Upper lobe of right lung (tissue), 1 donor: Measurements from ENCODE around the gene GALNT14. TPM values are rescaled to one million over a fixed set of nuclear protein-coding genes. Genes with fewer than 3 reads are reported as not detected.
"Not testable (repeated sequence)": the region's sequence is repeated elsewhere in the genome, so short reads cannot be mapped to it uniquely, and the experiment has no call there.

Experiments
- ATAC-seq: fragments of 200-7000 bp; cut with Tn5 transposase; one replicate; pipeline ENCODE4 v1.9.1; 2020; ENCODE audit warnings: mild to moderate bottlenecking, moderate library complexity
- DNase-seq: peaks from one replicate; pipeline ENCODE4 v3.0.0-alpha.2; 2020
- H3K27ac ChIP-seq: fragments of 200-600 bp; one replicate; pipeline ENCODE4 v1.8.0; 2022
- H3K27me3 ChIP-seq: fragments of 200-600 bp; one replicate; pipeline ENCODE4 v1.8.0; 2022; ENCODE audit warnings: mild to moderate bottlenecking
- H3K36me3 ChIP-seq: fragments of 200-600 bp; one replicate; pipeline ENCODE4 v1.8.0; 2022
- H3K4me1 ChIP-seq: fragments of 200-600 bp; one replicate; pipeline ENCODE4 v1.8.0; 2022
- H3K4me3 ChIP-seq: fragments of 200-600 bp; one replicate; pipeline ENCODE4 v1.8.0; 2022; ENCODE audit warnings: mild to moderate bottlenecking
- H3K9me3 ChIP-seq: fragments of 200-600 bp; one replicate; pipeline ENCODE4 v1.8.0; 2022
- intact Hi-C: fragments of 100-400 bp; cut with DNase I; formaldehyde crosslinking; loops from one replicate; pipeline ENCODE4 v1.11.0; 2022
- long read RNA-seq: library from polyadenylated mRNA; unstranded; transcript quantifications from one replicate; pipeline ENCODE4 v2.0.0, GENCODE V29; 2021
- total RNA-seq: library from RNA; stranded (reverse); fragmentation: NEBNext Ultra II Directional; extraction: Animal tissue kit (Norgen Biotek cat#: 25700); gene quantifications from one replicate; pipeline ENCODE4 v1.2.1, GENCODE V29; 2021
- TF ChIP-seq, protein P1 (sequence below): fragments of 200-600 bp; IDR thresholded peaks from one replicate; pipeline ENCODE4 v1.8.0; 2022; ENCODE audit warnings: antibody characterized with exemption
- donor health status: DM: no; HTN: yes; CAD: no; lungs with severe emphysema.

GALNT14 gene, protein sequence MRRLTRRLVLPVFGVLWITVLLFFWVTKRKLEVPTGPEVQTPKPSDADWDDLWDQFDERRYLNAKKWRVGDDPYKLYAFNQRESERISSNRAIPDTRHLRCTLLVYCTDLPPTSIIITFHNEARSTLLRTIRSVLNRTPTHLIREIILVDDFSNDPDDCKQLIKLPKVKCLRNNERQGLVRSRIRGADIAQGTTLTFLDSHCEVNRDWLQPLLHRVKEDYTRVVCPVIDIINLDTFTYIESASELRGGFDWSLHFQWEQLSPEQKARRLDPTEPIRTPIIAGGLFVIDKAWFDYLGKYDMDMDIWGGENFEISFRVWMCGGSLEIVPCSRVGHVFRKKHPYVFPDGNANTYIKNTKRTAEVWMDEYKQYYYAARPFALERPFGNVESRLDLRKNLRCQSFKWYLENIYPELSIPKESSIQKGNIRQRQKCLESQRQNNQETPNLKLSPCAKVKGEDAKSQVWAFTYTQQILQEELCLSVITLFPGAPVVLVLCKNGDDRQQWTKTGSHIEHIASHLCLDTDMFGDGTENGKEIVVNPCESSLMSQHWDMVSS
- 0.81 TPM for total RNA-seq
- long read RNA-seq, partial matches to known transcripts: 0 of 1 reads
- long read RNA-seq, other reads (novel, unspliced or antisense): 1 of 1 reads

DNA sequence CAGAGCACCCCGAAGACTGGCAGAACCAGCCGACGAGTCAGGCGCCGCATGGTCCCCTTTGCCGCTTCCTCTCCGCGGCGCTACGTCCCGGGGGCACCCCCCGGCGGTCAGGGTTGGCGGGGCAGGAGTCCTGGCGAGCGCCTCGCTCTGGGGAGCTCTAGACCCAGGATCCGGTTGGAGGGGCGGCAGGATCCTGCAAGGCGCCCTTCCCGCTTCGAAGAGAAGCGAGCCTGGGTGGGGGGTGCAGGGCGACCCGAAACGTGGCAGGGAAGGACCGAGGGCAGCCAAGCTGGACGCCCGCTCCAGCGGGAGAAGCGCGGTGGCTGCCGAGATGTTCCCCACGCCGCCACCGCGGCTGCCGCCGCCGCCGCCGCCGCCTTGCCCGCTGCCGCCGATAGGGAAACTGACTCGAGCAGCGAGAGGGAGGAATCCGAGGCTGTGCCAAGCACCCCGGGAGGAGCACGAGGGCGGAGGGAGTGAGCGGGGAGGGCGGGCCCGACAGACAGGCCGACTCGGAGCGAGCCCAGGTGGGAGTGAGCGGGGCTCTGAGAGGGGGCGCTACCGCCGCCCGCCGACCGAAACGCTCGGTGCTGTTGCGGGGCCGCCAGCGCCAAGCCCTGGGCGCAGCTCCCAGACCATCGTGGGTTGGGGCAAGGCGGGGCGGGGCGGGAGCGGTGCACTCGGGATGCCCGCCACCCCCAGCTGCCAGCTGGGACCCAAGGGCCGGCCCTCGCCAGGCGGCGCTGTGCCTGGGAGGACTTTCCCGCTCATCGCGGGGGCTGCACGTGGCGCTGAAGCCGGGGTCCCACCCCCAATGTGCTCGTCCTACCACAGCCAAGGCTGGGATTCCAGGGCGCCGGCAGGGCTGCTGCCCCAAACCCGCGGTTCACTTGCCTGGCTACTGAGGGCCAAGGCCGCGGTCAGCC is at the start of gene GALNT14:
Gene GALNT14 (minus strand): TSS at position 404 of the 926 bp plus-strand sequence. CDS start 354 bp downstream, at position 50.
- DNase-seq: peak; percentile 79
- no peaks in the 10 kb centered on the region for H3K36me3 ChIP-seq
- intact Hi-C loops: no loop called here
- no peak within 1 kb of the TSS for H3K27ac ChIP-seq
- H3K4me1 ChIP-seq: peaks cover 9% of the 10 kb centered on the region
- TF ChIP-seq, protein P1, sequence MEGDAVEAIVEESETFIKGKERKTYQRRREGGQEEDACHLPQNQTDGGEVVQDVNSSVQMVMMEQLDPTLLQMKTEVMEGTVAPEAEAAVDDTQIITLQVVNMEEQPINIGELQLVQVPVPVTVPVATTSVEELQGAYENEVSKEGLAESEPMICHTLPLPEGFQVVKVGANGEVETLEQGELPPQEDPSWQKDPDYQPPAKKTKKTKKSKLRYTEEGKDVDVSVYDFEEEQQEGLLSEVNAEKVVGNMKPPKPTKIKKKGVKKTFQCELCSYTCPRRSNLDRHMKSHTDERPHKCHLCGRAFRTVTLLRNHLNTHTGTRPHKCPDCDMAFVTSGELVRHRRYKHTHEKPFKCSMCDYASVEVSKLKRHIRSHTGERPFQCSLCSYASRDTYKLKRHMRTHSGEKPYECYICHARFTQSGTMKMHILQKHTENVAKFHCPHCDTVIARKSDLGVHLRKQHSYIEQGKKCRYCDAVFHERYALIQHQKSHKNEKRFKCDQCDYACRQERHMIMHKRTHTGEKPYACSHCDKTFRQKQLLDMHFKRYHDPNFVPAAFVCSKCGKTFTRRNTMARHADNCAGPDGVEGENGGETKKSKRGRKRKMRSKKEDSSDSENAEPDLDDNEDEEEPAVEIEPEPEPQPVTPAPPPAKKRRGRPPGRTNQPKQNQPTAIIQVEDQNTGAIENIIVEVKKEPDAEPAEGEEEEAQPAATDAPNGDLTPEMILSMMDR: peak; percentile 46
- H3K27me3 ChIP-seq: peaks cover 41% of the 10 kb centered on the region
- H3K9me3 ChIP-seq: no peaks in the 10 kb centered on the region
- peak within 1 kb of the TSS; percentile 50 for H3K4me3 ChIP-seq
- peak; percentile 77 for ATAC-seq

DNA sequence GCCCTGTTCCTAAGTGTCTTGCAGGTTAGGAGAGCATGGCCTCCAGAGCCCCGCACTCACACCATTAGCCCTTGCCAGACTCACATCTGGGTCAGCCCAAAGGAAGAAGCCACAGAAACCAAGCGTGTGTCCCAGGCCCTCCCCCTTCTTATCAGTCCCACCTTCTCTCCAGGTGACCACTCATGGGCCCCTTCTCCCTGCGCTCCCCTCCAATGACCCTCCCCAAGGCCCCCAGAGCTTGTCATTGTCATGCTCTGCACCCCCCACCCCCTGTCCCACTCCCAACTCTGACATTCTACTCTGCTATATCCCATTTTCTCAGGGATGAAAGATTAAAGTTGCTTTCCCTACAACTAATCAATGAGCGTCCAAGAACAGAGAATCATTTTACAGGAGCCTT is 48.9 kb upstream of the GALNT14 start:
- no peak overlapping the region for H3K27ac ChIP-seq
- H3K4me1 ChIP-seq: no peaks in the 10 kb centered on the region
- no peaks in the 10 kb centered on the region for H3K9me3 ChIP-seq
- H3K27me3 ChIP-seq: no peaks in the 10 kb centered on the region
- no peak for ATAC-seq
- intact Hi-C loops: no loop called here
- TF ChIP-seq, protein P1: no peak
- no peak for DNase-seq
- no peak overlapping the region for H3K4me3 ChIP-seq
- H3K36me3 ChIP-seq: no peaks in the 10 kb centered on the region

DNA sequence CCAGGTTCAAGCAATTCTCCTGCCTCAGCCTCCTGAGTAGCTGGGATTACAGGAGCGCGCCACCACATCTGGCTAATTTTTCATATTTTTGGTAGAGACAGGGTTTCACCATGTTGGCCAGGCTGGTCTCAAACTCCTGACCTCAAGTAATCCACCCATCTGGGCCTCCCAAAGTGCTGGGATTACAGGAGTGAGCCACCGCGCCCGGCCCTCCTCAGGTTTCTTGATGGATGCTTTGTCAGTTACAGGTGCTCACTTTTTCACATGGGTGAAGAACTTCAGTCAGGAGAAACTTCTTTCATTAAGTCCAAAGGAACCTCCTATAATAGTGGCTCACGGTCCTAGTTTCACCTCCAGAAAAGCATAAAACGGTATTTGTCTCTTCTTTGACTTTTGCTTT is 45.7 kb upstream of the GALNT14 start:
- H3K36me3 ChIP-seq, H3K4me3 ChIP-seq, ATAC-seq, intact Hi-C loops, H3K4me1 ChIP-seq, H3K27me3 ChIP-seq, H3K9me3 ChIP-seq, DNase-seq, H3K27ac ChIP-seq: not testable (repeated sequence)

DNA sequence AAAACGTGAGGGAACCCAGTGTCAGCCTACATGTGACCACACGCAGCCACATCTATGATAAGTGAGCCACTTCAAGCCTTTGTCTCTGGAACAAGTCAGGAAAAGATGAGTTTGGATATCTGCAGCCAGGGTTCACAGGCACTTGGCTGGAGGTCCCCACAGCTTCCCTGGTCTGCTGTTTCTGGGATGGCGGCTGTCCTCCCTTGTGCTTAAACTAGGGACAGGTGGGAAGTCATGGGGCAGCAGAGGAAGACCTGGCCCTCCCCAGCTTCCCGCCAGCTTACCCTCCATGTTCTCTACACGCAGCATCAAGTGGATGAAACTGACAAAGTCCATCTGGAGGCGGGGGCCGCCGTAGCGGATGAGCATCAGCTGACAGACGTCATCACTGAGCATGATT is 38.5 kb upstream of the GALNT14 start:
- Histone ChIP-seq H3K9me3 (no peaks in the 10 kb centered on the region), H3K4me1 (no peaks in the 10 kb centered on the region), H3K4me3 (no peak overlapping the region), H3K27me3 (no peaks in the 10 kb centered on the region), H3K36me3 (no peaks in the 10 kb centered on the region), H3K27ac (no peak overlapping the region)
- ATAC-seq: no peak
- TF ChIP-seq, protein P1: no peak
- intact Hi-C loops: loop anchor here (10.0 kb wide), 1 partner anchor 462 kb away; no protein-coding TSS in a partner anchor
- DNase-seq: no peak

DNA sequence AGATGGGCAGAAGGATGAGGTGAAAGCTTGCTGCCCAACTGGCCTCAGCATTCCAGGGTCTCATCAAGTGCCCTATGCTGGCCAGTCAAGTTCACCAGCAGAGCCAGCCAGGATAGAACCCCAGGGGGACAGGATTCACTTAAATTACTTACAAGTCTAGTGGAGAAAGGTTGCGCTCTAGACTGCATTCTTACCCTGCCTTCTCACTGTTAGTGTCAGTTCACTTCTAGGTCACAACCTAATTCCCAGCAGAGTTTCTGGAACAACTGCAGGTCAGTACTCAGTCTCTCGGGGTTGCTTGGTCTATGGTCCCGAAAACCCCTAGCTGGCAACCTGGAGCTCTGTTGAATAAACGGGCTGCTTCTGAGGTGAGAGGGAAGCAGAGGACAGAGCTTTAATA is 32.9 kb upstream of the GALNT14 start:
- TF ChIP-seq, protein P1: no peak
- Histone ChIP-seq H3K4me1 (no peaks in the 10 kb centered on the region), H3K9me3 (no peaks in the 10 kb centered on the region), H3K4me3 (no peak overlapping the region), H3K27me3 (no peaks in the 10 kb centered on the region), H3K27ac (no peak overlapping the region), H3K36me3 (no peaks in the 10 kb centered on the region)
- no peak for DNase-seq
- no peak for ATAC-seq
- intact Hi-C loops: loop anchor here (10.0 kb wide), 1 partner anchor 456 kb away; no protein-coding TSS in a partner anchor
